CD4-positive, alpha-beta T cell treated with Interleukin-17A for 1 hour (primary cell): ENCODE measurements around the gene ZNF557.
"Not testable (repeated sequence)": the region's sequence is repeated elsewhere in the genome, so short reads cannot be mapped to it uniquely, and the experiment has no call there.

Source experiments
- DNase-seq: peaks from one replicate; pipeline ENCODE4 v3.0.0-alpha.2; 2020

The ZNF557 gene

GRCh38 chr19:7069042-7069903 is at the start of gene ZNF557:
ZNF557 (plus strand) TSS chr19:7069703; CDS start chr19:7075075, 5,372 bp downstream.
- DNase-seq: peak; percentile 99

- DNase-seq: not testable (repeated sequence)
Measured at GRCh38 chr19:7021331-7021730, 48.2 kb upstream of the ZNF557 start, which contains the start of gene MBD3L2B. MBD3L2B (minus strand) TSS chr19:7021431; CDS start chr19:7021397, 34 bp downstream.

GRCh38 chr19:7028790-7029189 is 40.7 kb upstream of the ZNF557 start:
- not testable (repeated sequence) for DNase-seq

- not testable (repeated sequence) for DNase-seq
Measured at GRCh38 chr19:7030278-7030677, 39.2 kb upstream of the ZNF557 start, which contains the start of gene MBD3L5. MBD3L5 (plus strand) TSS chr19:7030578; CDS start chr19:7030612, 34 bp downstream.

GRCh38 chr19:7040079-7040478 is 29.4 kb upstream of the ZNF557 start, which contains the start of gene MBD3L4:
MBD3L4 (minus strand) TSS chr19:7040179; CDS start chr19:7040144, 35 bp downstream.
- DNase-seq: not testable (repeated sequence)

GRCh38 chr19:7041563-7041962 is 27.9 kb upstream of the ZNF557 start:
- DNase-seq: not testable (repeated sequence)

- DNase-seq: not testable (repeated sequence)
Measured at GRCh38 chr19:7049021-7049420, 20.5 kb upstream of the ZNF557 start, which contains the start of gene MBD3L2. MBD3L2 (plus strand) TSS chr19:7049321; CDS start chr19:7049374, 53 bp downstream.

- not testable (repeated sequence) for DNase-seq
Measured at GRCh38 chr19:7051421-7051820, 18.1 kb upstream of the ZNF557 start.

- not testable (repeated sequence) for DNase-seq
Measured at GRCh38 chr19:7052896-7053295, 16.6 kb upstream of the ZNF557 start.

- DNase-seq: not testable (repeated sequence)
Measured at GRCh38 chr19:7054635-7055368, 14.7 kb upstream of the ZNF557 start.

- not testable (repeated sequence) for DNase-seq
Measured at GRCh38 chr19:7055679-7056078, 13.8 kb upstream of the ZNF557 start.

- DNase-seq: not testable (repeated sequence)
Measured at GRCh38 chr19:7056371-7056770, 13.1 kb upstream of the ZNF557 start.

- not testable (repeated sequence) for DNase-seq
Measured at GRCh38 chr19:7058576-7058975, 10.9 kb upstream of the ZNF557 start, which contains the start of gene MBD3L3. MBD3L3 (minus strand) TSS chr19:7058676; CDS start chr19:7058605, 71 bp downstream.

- DNase-seq: not testable (repeated sequence)
Measured at GRCh38 chr19:7059977-7060376, 9.5 kb upstream of the ZNF557 start.

- no peak for DNase-seq
Measured at GRCh38 chr19:7063339-7063738, 6.2 kb upstream of the ZNF557 start.

GRCh38 chr19:7063764-7064418 is 5.6 kb upstream of the ZNF557 start:
- no peak for DNase-seq

GRCh38 chr19:7067122-7067521 is 2.4 kb upstream of the ZNF557 start:
- not testable (repeated sequence) for DNase-seq

- DNase-seq: no peak
Measured at GRCh38 chr19:7067716-7068115, 1.8 kb upstream of the ZNF557 start.

GRCh38 chr19:7068599-7068998 is 904 bp upstream of the ZNF557 start:
- DNase-seq: no peak

- DNase-seq: no peak
Measured at GRCh38 chr19:7069904-7070226, 362 bp downstream of the ZNF557 start.

- no peak for DNase-seq
Measured at GRCh38 chr19:7072541-7072940, 3.0 kb downstream of the ZNF557 start.

GRCh38 chr19:7074705-7075282 is 5.3 kb downstream of the ZNF557 start:
- DNase-seq: no peak
